ENCODE measurements around the gene TUT1. TPM values are rescaled to one million over a fixed set of nuclear protein-coding genes. Genes with fewer than 3 reads are reported as not detected.
"Not testable (repeated sequence)": the region's sequence is repeated elsewhere in the genome, so short reads cannot be mapped to it uniquely, and the experiment has no call there.

Gene TUT1
- total and polyA plus RNA-seq, 3 donors from 2014 or later: 24.3 to 30.0 (median 25.0) TPM

GRCh38 chr11:62560566-62561103 lies 30.7 kb downstream of the TUT1 start:
- Histone ChIP-seq H3K4me3 (no peak overlapping the region), H3K36me3 (ENCODE audit: low read depth, missing control alignments) (no peaks in the 10 kb centered on the region), H3K9me3 (no peaks in the 10 kb centered on the region), H3K27me3 (no peaks in the 10 kb centered on the region), H3K4me1 (peaks cover 28% of the 10 kb centered on the region), H3K27ac (peak overlapping the region; percentile 15 to 76)
- WGBS, 2 donors: 36 to 43% methylated on average over 2 of the region's 2 CpGs
- TF ChIP-seq POLR2A (IDR thresholded peaks at IDR 0.05) (no peak), CTCF (IDR thresholded peaks at IDR 0.05) (peak; percentile 49 to 72 (median 67))
- intact Hi-C loops (cut with DNase I; ENCODE audit: low total_unique reads): no loop called here
- peak; percentile 86 for DNase-seq

- intact Hi-C loops (cut with DNase I; ENCODE audit: low total_unique reads): not testable (repeated sequence)
- peaks cover 30% of the 10 kb centered on the region for H3K4me1 ChIP-seq
Measured at GRCh38 chr11:62559626-62560025, 31.7 kb downstream of the TUT1 start.

GRCh38 chr11:62559204-62559603 lies 32.1 kb downstream of the TUT1 start:
- DNase-seq: no peak
- Histone ChIP-seq H3K27ac (no peak overlapping the region), H3K4me3 (no peak overlapping the region), H3K27me3 (no peaks in the 10 kb centered on the region), H3K4me1 (peaks cover 34% of the 10 kb centered on the region), H3K9me3 (no peaks in the 10 kb centered on the region), H3K36me3 (ENCODE audit: low read depth, missing control alignments) (no peaks in the 10 kb centered on the region)
- WGBS, 2 donors: 87 to 88% methylated on average over 8 of the region's 8 CpGs
- no peak for TF ChIP-seq POLR2A (IDR thresholded peaks at IDR 0.05)
- TF ChIP-seq CTCF (IDR thresholded peaks at IDR 0.05): no peak
- intact Hi-C loops (cut with DNase I; ENCODE audit: low total_unique reads): no loop called here

More at GRCh38 chr11:62559626-62560025, 31.7 kb downstream of the TUT1 start:
- not testable (repeated sequence) for H3K36me3 ChIP-seq (ENCODE audit: low read depth, missing control alignments); DNase-seq; H3K9me3 ChIP-seq; H3K4me3 ChIP-seq; H3K27me3 ChIP-seq
- WGBS, 2 donors: 89 to 98% methylated on average over 5 of the region's 5 CpGs
- peak overlapping the region in 1 of 2 donors; percentile 76 for H3K27ac ChIP-seq

- no peaks in the 10 kb centered on the region for H3K36me3 ChIP-seq (ENCODE audit: low read depth, missing control alignments)
- TF ChIP-seq CTCF (IDR thresholded peaks at IDR 0.05) (no peak), POLR2A (IDR thresholded peaks at IDR 0.05) (no peak)
- no peak overlapping the region for H3K27ac ChIP-seq
- no peaks in the 10 kb centered on the region for H3K27me3 ChIP-seq
- no peaks in the 10 kb centered on the region for H3K9me3 ChIP-seq
- WGBS, 2 donors: 87 to 93% methylated on average over 9 of the region's 9 CpGs
- H3K4me3 ChIP-seq: no peak overlapping the region
- H3K4me1 ChIP-seq: peaks cover 40% of the 10 kb centered on the region
- intact Hi-C loops (cut with DNase I; ENCODE audit: low total_unique reads): no loop called here
- no peak for DNase-seq
Measured at GRCh38 chr11:62558669-62559068, 32.7 kb downstream of the TUT1 start.

- no peak for DNase-seq
- Histone ChIP-seq H3K4me3 (no peak overlapping the region), H3K9me3 (no peaks in the 10 kb centered on the region), H3K27me3 (no peaks in the 10 kb centered on the region), H3K36me3 (ENCODE audit: low read depth, missing control alignments) (no peaks in the 10 kb centered on the region), H3K27ac (peak overlapping the region; percentile 47 to 50), H3K4me1 (peaks cover 56% of the 10 kb centered on the region)
- 65 to 75% methylated on average over 3 of the region's 3 CpGs for WGBS, 2 donors
- intact Hi-C loops (cut with DNase I; ENCODE audit: low total_unique reads): no loop called here
- TF ChIP-seq POLR2A (IDR thresholded peaks at IDR 0.05) (no peak), CTCF (IDR thresholded peaks at IDR 0.05) (no peak)
Measured at GRCh38 chr11:62556875-62557631, 34.3 kb downstream of the TUT1 start.

Data from testis (tissue), 3 donors.